ENCODE data around the gene CCDC92.

Gene CCDC92

GRCh38 chr12:123903301-123904065 is 69.1 kb downstream of the CCDC92 start:
- no peak for TF ChIP-seq RARB (CRISPR knock-in tag; IDR thresholded peaks at IDR 0.05)
- TF ChIP-seq ARNTL (CRISPR knock-in tag; IDR thresholded peaks at IDR 0.05; ENCODE audit: borderline replicate concordance, low read depth), result no peak
- no peak for TF ChIP-seq ZFP3 (CRISPR knock-in tag; IDR thresholded peaks at IDR 0.05)
- TF ChIP-seq CSRNP3 (CRISPR knock-in tag; IDR thresholded peaks at IDR 0.05), result no peak
- TF ChIP-seq TOX (CRISPR knock-in tag; IDR thresholded peaks at IDR 0.05; ENCODE audit: borderline replicate concordance), result no peak
- no peak for ATAC-seq

GRCh38 chr12:123902821-123903220 is 69.8 kb downstream of the CCDC92 start:
- no peak for ATAC-seq
- TF ChIP-seq ZFP30 (CRISPR knock-in tag; IDR thresholded peaks at IDR 0.05) (no peak), RARB (CRISPR knock-in tag; IDR thresholded peaks at IDR 0.05) (no peak), TOX (CRISPR knock-in tag; IDR thresholded peaks at IDR 0.05; ENCODE audit: borderline replicate concordance) (no peak), TSHZ2 (CRISPR knock-in tag; IDR thresholded peaks at IDR 0.05) (no peak), PPARA (CRISPR knock-in tag; IDR thresholded peaks at IDR 0.05; ENCODE audit: borderline replicate concordance) (no peak), BACH2 (CRISPR knock-in tag; IDR thresholded peaks at IDR 0.05; ENCODE audit: borderline replicate concordance) (no peak), ZNF8 (CRISPR knock-in tag; IDR thresholded peaks at IDR 0.05) (no peak), ZFP3 (CRISPR knock-in tag; IDR thresholded peaks at IDR 0.05) (no peak), SNAI2 (CRISPR knock-in tag; IDR thresholded peaks at IDR 0.05) (no peak), TCF4 (CRISPR knock-in tag; IDR thresholded peaks at IDR 0.05; ENCODE audit: borderline replicate concordance) (no peak), ESRRG (CRISPR knock-in tag; IDR thresholded peaks at IDR 0.05) (no peak), CREB5 (CRISPR knock-in tag; IDR thresholded peaks at IDR 0.05; ENCODE audit: low read depth) (no peak)

GRCh38 chr12:123900871-123901376 is 71.7 kb downstream of the CCDC92 start:
- TF ChIP-seq POU6F1 (CRISPR knock-in tag; IDR thresholded peaks at IDR 0.05; ENCODE audit: borderline replicate concordance, low read depth), result no peak
- no peak for TF ChIP-seq RARB (CRISPR knock-in tag; IDR thresholded peaks at IDR 0.05)
- no peak for TF ChIP-seq ZNF8 (CRISPR knock-in tag; IDR thresholded peaks at IDR 0.05)
- TF ChIP-seq PATZ1 (CRISPR knock-in tag; IDR thresholded peaks at IDR 0.05; ENCODE audit: borderline replicate concordance), result no peak
- TF ChIP-seq OSR1 (CRISPR knock-in tag; IDR thresholded peaks at IDR 0.05), result no peak
- TF ChIP-seq ZNF70 (CRISPR knock-in tag; IDR thresholded peaks at IDR 0.05), result no peak
- no peak for TF ChIP-seq CREB5 (CRISPR knock-in tag; IDR thresholded peaks at IDR 0.05; ENCODE audit: low read depth)
- TF ChIP-seq TSHZ2 (CRISPR knock-in tag; IDR thresholded peaks at IDR 0.05), result no peak
- TF ChIP-seq ZNF565 (CRISPR knock-in tag; conservative IDR thresholded peaks at IDR 0.05; ENCODE audit: low read depth), result no peak
- no peak for TF ChIP-seq ARNTL (CRISPR knock-in tag; IDR thresholded peaks at IDR 0.05; ENCODE audit: borderline replicate concordance, low read depth)
- TF ChIP-seq ISL1 (CRISPR knock-in tag; IDR thresholded peaks at IDR 0.05), result no peak
- TF ChIP-seq SNAI2 (CRISPR knock-in tag; IDR thresholded peaks at IDR 0.05), result no peak
- no peak for TF ChIP-seq ESRRG (CRISPR knock-in tag; IDR thresholded peaks at IDR 0.05)
- no peak for TF ChIP-seq BACH2 (CRISPR knock-in tag; IDR thresholded peaks at IDR 0.05; ENCODE audit: borderline replicate concordance)
- TF ChIP-seq ZFP3 (CRISPR knock-in tag; IDR thresholded peaks at IDR 0.05), result no peak
- no peak for TF ChIP-seq CSDC2 (CRISPR knock-in tag; IDR thresholded peaks at IDR 0.05)
- no peak; the same call in 1 of the 3 replicates for ATAC-seq
